UCSD-AML1 (cell line): ENCODE measurements around the gene CD300LG.
"Not testable (repeated sequence)": the region's sequence is repeated elsewhere in the genome, so short reads cannot be mapped to it uniquely, and the experiment has no call there.

Experiments
- DNase-seq: peaks from one replicate; lab custom pipeline; 2025; ENCODE audit not compliant: unreplicated experiment; lab: John Stamatoyannopoulos, UW

Gene CD300LG

DNA sequence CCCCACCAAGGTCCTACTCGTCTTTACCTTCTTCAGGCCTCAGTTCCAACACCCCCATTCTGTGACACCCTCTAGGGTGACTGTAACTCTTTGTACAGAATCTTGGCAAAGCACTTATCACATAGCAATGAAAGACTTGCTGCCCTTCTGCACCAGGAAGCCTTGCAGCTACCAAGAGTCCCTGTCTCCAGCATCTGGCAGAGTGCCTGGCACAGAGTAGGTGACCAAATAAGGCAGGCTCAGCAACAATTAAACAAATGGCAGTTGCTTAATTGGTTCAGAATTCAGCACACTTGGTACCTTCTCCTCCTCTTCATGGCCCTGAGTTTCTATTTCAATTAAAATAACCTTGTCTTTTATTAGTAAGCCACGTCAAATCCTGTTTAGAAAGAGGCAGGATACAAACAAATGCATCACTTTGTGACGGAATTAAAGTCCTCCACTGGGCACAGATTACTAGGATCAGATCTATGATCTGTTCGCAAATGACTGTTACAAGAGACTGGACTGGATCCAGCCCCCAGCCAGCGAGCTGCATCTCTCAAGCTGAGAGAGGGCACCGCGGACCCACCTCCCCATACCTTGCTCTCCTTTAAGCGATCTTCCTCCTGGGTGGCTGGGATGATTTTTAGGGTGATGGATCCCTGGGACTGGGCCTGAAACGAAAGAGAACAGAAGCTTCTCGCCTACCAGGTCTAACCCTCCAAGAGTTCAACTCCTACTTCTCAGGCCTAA is 23.5 kb upstream of the CD300LG start:
- no peak for DNase-seq

DNA sequence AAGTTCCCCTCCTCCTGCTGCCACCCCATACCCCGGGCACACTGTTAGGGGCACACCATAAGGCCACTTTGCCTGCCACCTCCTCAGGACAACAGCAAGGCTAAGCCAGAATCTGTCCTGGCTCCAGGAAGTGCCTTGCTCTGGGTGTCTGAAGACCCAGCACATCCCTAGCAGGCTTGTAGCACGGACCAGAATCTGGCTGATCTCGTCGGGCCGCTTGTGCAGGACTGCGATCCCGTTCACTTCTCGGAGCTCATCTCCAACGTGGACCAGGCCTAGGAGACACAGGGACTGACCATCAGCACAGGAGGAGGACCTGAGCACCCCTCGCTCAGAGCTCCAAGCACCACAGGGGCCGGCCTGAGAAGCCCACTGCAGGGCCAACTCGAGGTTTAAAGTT is 21.4 kb upstream of the CD300LG start:
- no peak for DNase-seq

DNA sequence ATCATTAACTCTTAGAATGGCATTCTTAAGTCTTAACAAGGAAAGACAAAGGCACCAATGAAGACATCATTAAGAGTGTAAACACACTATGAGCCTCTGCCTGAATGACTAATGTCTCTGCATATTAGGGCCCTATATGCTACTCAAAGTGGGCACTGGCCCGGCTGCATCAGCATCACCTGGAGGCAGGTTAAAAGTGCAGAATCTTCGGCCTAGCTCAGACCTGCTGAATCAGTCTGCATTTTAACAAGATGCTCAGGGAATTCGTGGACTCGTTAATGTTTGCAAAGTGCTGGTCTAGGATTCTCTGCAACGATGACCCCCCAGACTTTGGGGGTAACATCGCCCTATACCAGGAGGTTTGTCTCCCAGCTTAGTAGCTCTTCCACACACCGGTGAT is 20.8 kb upstream of the CD300LG start:
- no peak for DNase-seq

DNA sequence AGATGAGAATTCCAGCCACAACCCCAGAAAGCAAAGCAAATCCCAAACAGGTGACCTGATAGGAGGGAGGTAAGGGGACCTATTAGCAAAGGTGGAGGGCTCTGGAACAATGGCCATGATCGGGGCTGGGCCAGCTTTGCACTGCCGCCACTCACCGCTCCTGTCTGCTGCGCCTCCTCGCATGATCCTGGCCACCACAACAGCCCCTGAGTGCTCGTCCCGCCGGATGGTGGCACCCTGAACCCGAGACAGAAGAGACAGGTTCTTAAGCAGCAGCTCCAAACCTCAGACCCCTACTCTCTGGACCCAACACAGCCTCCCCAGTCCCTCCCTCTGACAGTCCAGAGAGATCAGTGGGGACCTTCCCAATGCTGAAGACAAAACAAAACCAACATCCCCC is 19.4 kb upstream of the CD300LG start:
- no peak for DNase-seq

DNA sequence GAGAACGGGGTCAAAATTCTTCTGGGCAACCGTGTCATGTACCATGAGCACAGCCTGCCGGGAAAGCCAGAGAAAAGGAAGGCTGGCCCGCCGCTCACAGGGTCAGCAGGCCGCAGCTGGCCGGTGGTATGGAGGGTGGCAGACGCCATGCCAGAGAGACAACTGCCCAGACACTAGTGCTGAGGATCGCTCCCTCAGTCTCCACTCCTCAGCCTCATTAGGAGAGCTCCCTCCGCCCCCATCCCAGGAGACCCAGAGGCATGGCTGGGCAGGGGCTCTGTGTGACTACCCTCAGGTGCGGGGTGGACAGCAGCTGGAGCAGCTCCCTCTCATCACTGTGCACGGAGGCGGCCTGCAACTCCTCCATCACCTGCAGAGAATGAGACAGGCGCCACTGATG is 17.2 kb upstream of the CD300LG start:
- DNase-seq = no peak

DNA sequence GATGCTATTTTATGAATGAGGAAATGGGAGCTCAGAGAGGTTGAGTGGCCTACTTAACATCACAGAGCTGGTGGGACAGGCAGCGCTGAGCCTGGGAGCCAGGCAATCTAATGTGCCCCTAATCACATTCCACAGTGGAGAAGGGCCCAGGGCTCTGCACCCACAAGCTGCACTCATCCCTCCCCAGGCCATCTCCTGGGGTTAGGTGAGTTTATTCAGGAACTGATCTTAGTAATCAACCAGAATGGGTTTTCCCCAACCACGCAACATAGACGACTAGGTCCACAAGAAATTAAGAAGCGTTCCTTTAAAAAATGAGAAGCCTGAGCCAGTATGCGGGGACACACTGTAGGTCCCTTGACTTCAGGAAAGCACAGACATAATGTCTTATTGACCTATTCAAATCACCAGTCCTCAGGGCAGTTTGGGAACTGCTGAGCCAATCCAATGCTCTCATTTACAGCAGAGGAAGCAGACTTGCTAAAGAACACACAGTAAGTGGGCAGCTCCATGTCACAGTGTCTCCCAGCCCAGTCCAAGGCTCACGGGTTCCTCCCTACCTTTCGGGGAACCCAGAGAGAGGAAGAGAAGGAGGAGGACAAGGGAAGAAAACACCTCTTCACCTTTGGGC is 16.4 kb upstream of the CD300LG start:
- no peak for DNase-seq

DNA sequence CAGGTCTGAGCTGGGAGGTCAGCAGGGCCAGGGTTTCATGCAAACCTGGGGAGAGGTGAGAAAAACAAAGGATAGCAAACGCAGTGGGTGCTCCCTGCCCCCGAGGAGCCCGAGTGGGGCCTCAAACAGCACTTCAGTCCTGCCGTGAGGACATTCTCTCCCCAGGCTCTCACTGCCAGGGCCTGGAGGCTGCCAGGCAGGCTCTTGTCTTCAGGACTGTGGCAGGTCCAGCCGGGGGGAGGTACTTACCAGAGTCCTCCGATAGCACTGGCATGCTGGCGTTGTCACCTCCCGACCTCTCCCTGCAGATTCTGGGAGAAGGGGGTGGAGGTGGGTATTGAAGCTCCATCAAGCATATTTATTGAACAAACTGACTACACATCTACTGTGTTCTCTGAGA is 15.3 kb upstream of the CD300LG start:
- no peak for DNase-seq

DNA sequence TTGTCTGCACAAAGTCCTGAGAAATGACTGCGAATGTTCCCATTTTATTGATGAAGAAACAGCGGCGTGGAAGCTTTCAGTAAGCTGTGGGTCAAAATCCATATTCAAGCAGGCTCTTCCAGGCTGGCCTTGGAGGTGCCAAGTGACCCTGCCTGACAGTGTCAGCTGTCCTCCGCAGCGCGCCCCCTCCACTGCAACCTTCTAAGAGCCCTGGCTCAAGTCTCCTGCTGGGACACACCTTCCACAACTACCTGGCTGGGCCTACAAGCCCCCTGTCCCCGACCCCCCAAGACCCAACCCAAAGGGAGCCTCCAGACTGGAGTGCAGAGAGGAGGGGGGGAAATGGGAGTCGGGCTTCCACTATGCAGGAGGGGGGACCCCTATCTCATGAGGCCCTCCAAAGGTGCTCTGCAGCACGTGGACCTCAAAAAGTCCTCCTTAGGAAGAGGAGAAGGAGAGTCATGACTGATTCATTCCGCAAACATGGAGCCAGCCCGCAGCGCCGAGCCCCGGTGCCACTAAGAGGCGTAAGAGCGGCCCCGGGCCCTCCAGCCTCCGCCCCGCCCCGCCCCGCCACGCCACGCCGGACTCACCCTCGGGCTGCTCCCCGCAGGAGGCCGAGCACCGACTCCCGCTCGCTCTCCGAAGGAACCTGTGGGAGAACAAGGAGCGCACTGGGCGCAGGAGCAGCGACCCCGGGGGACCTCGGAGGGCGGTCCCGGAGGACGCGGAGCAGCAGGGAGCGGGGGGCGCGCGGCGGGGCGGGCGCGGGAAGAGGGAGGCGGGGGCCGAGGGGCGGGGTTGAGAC is 14.6 kb upstream of the CD300LG start:
- peak; percentile 63 for DNase-seq

DNA sequence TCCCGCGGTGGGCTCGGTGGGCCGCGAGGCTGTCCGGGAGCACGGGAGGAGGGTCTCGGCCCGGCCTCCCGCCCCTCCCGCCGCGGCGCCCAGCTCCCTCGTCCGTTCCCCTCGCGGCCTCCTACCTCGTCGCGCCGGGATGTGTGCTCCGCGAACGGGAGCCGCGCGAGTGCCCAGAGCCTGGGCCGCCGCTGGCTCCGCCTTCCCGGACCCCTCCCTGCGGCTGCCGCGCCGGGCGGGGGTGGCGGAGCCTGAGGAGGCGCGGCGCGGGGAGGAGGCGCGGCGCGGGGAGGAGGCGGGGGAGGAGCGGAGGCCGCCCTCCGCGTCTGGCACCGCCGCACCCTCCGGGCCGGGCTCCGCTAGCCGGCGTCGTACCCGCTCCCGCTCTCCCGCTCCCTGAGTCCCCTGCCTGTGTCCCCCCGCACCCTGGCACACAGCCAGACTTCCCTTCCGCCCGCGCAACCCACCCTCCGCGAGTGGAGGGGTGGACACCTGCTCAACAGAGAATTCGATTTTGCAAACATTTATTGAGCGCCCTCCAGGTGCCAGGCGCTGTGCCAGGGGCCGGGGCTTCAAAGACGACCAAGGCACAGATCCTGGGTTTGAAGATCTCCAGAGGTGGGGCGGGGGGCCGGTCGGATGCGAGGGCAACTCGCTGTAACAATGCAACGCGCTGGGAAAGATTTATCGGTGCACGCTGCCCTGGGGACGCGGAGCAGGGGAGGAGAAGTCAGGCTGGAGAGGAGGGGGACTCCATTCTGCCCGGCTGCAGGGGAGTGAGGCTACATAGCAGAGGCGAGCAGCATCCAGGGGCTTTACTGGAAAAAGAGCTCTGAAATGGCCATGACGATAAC is 13.8 kb upstream of the CD300LG start, which contains the start of gene MPP3:
Gene MPP3, minus strand, starts transcription at position 171 of the 854 bp plus-strand sequence. CDS start 1,240 bp downstream, outside the sequence.
- DNase-seq = peak; percentile 73

DNA sequence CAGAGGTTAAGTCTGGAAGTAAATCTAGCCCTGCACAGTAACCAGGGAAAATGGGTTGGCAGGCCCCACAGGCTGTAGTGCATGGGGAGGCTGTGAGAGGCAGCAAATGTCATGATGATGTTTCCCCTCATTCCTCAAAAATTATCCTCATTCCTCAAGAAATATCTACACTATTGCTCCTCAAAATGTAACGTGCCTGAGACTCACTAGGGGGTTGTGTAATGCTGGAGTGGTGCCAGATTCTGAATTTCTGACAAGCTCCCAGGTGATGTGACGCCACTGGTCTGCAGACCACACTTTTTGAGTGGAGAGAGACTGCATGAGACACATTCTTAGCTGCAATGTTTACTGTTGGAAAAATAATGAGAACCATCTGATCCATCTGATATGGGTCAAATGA is 12.9 kb upstream of the CD300LG start:
- DNase-seq = no peak

DNA sequence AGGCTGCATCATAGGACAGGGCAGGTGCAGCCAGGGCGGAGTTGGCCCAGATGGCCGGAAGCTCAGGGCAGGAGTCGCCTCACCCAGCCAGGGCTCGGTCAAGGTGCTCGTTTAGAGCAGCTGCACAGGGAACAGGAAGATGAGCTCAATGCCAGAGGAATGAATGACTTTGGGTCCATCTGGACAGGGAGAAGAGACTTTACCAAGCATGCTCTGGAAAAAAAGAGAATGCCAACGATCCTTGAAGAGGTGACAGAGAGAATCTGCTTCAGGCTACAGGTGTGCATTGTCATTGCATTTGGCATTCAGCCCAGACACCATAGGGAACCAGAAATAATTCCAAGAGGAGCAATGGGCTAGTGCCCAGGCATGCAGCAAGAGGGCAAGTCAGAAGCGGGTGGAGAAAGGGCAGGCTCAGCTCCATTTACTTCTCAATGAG is 7.3 kb upstream of the CD300LG start:
- no peak for DNase-seq

DNA sequence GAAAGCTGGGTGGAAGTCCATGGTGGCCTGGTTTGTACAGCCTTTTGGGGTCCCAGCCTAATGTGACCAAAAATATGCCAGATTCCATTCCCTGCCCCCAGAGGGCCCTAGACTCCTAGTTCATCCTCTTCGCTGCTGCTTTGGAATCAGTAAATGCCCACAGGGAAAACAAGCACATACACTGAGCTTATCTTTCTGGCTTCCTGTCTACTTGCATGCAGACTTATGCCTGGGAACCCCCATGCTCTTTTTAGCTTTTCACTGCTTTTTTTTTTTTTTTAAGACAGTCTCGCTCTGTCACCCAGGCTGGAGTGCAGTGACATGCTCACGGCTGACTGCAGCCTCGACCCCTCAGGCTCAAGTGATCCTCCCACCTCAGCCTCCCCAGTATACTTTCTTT is 6.2 kb upstream of the CD300LG start:
- peak; percentile 36 for DNase-seq

DNA sequence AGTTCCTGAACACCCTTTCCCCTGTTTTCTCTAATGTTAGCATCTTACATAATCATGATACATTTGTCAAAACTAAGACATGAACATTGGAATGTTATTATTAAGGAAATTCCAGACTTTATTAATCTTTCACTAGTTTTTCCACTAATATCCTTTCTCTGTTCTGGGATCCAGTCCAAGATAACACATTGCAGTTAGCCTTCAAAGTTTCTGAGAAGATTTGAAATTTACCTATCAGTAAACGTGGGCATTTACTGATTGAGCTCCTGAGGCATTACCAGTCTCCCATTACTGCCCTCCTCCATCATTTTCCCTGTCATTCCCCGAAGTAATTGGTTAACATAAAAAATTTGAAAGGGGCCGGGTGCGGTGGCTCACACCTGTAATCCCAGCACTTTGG is 5.7 kb upstream of the CD300LG start:
- no peak for DNase-seq

DNA sequence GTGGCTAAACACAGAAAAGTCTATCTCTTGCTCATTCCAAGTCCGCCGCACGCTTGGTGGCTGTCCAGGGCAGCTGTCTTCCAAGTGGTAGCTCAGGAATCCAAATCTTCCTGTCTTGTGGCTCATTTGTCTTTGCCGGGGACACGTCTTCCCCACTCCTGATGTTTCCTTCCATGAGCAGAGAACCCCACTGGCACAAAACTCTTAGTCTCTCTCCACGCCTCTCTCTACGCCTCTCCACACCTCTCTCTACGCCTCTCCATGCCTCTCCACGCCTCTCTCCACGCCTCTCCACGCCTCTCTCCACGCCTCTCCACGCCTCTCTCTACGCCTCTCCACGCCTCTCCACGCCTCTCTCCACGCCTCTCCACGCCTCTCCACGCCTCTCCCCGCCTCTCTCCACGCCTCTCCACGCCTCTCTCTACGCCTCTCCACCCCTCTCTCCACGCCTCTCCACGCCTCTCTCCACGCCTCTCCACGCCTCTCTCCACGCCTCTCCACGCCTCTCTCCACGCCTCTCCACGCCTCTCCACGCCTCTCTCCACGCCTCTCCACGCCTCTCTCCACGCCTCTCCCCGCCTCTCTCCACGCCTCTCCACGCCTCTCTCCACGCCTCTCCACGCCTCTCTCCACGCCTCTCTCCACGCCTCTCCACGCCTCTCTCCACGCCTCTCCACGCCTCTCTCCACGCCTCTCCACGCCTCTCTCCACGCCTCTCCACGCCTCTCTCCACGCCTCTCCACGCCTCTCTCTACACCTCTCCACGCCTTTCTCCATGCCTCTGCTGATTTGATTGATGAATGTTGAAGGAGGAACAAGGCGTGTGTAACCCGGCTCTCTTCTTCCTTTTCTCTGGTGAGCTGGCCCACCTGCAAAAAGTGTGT is 4.6 kb upstream of the CD300LG start:
- DNase-seq = not testable (repeated sequence)

DNA sequence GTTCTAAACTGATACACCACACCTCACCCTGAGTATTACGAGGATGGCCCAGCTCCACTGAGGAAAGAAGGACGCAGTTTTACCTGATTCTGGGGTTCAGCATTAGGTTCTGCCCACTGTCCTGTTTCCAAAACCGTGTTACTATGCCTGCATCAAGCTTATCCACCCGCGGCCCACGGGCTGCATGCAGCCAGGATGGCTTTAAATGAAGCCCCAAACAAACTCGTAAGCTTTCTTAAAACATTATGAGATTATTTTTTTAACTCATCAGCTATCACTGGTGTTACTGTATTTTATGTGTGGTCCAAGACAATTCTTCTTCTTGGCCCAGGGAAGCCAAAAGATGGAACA is 4.0 kb upstream of the CD300LG start:
- DNase-seq = no peak

DNA sequence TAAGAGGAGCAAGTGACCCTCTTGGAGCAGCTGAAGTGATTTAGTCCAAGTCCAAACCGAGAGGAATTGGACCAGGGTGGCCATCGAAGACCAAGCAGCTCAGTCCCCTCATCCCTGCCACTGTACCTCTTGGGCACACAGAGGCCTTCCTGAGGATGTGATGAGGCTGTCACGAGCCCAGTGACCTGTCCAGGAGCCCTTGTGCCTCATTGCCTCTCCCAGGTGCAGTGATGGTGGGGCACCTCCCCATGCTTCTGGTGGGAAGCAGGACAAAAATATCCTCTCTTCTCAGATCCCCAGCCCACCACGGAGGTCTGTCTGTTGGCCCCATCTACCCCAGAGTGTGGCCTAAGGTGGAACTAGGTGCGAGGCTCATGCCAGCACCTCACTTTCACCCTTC is 2.7 kb upstream of the CD300LG start:
- no peak for DNase-seq

DNA sequence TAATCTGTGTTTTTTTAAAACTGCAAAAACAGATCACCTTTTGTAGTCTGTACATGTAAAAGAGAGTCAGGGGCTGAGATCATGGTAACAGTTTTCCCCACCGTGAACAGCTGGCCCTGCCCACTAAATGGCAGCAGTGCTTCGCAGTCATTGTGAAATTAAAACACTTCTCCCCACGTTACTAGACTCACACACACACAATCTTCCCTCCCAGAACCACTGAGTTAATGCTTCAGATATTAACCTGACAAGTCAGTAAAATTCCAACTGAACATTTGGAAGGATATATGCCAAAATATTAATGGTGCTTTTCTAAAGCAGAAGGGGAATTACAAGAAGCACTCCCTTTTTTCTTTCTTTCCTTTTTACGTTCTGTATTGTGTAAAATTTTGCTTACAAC is 1.2 kb upstream of the CD300LG start:
- no peak for DNase-seq

DNA sequence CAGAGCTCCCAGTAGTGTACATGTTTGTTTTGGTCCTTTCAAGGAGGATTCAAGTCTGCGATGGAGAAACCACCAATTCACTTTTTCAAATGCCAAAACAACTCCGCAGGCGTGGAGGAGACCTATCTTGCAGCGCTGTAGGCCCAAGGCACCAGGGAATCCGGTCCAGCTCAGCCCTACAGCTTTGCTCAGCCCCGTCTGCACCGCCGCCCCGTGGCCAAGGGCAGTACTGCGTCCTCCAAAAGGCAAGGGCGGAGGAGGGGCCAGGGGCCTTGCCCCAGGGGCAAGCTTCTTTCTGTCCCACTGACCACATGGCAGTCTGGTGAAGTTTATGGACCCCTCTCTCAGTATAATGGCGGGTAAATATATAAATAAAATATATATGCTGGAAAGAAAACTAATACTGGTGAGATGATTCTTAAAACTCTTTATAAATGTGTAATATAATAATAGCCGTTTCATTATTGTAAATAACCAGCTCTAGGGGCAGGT is 709 bp upstream of the CD300LG start:
- peak; percentile 88 for DNase-seq

DNA sequence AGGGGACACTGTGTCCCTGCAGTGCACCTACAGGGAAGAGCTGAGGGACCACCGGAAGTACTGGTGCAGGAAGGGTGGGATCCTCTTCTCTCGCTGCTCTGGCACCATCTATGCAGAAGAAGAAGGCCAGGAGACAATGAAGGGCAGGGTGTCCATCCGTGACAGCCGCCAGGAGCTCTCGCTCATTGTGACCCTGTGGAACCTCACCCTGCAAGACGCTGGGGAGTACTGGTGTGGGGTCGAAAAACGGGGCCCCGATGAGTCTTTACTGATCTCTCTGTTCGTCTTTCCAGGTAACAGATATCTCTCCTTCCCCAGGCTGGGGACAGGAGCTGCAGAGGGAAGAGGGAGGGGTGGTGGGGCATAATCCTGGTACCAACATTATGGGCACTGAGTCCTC is 1.6 kb downstream of the CD300LG start:
- DNase-seq = no peak

DNA sequence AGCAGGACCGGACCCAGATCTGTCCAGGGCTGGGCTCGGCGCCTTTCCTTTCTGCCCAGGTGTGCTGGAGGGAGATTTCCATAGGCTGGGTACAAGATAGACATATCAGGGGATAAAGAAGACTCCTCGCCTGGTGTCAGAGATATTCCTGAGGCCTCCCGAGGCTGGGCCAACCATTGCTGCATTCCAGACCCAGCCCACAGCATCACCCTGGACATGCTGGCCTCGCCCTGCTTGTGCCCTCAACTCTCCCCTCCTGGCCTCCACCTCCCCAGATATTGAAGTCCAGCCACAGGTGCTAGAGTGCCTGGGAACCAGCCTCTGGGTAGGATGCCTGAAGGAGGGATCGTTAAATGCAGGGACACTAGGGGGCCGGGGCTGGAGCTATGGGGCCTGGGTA is 2.1 kb downstream of the CD300LG start:
- no peak for DNase-seq
